ENCODE results near the gene CNOT8. TPM values are rescaled to one million over a fixed set of nuclear protein-coding genes. Genes with fewer than 3 reads are reported as not detected.

Gene CNOT8
- total RNA-seq, 1 donor from 2014 or later: 56.4 TPM

DNA sequence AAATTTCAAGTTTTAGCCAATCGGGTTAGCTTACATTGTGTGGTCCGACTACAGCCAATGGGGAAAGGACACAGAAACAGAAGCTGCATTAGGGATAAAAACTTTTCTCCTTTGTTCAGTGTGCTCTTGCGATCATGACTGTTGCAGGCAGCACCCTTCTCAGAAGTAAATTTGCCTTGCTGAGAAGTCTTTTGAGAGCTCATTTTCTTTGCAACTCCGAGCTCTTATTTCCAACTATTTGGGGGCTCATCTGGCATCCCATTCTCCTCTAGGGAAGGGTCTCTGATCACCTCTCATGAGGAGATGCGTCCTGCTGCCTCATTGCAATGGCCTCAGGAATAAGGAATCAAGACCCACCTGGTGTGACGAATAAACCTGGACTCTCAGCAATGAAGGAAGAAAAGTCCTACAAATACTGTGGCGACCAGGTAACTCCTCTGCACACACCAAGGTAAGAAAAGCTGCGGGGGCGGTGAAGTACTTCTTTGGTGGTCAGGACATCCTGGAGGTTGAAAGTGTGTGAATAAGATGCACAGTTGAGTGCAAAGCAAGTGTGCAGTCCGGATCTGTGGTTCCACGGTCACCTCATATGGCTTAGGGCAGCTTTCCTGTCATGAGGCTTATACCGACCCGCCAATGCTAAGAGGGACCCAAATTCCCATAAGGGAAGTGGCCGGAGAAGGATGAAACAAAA is 20.4 kb downstream of the CNOT8 start:
- H3K4me3 Mint-ChIP-seq (ENCODE audit: low read depth): no peak overlapping the region
- H3K36me3 Mint-ChIP-seq (ENCODE audit: insufficient read depth): peaks cover 52% of the 10 kb centered on the region
- no peaks in the 10 kb centered on the region for H3K27me3 Mint-ChIP-seq
- TF ChIP-seq, protein P1, sequence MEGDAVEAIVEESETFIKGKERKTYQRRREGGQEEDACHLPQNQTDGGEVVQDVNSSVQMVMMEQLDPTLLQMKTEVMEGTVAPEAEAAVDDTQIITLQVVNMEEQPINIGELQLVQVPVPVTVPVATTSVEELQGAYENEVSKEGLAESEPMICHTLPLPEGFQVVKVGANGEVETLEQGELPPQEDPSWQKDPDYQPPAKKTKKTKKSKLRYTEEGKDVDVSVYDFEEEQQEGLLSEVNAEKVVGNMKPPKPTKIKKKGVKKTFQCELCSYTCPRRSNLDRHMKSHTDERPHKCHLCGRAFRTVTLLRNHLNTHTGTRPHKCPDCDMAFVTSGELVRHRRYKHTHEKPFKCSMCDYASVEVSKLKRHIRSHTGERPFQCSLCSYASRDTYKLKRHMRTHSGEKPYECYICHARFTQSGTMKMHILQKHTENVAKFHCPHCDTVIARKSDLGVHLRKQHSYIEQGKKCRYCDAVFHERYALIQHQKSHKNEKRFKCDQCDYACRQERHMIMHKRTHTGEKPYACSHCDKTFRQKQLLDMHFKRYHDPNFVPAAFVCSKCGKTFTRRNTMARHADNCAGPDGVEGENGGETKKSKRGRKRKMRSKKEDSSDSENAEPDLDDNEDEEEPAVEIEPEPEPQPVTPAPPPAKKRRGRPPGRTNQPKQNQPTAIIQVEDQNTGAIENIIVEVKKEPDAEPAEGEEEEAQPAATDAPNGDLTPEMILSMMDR (IDR thresholded peaks at IDR 0.05; ENCODE audit: unreplicated experiment): no peak
- no peaks in the 10 kb centered on the region for H3K4me1 Mint-ChIP-seq (ENCODE audit: low read depth)
- H3K9me3 Mint-ChIP-seq (ENCODE audit: low read depth): peaks cover 6% of the 10 kb centered on the region
- DNase-seq (ENCODE audit: low spot score, unreplicated experiment): no peak
- H3K27ac Mint-ChIP-seq: no peak overlapping the region

DNA sequence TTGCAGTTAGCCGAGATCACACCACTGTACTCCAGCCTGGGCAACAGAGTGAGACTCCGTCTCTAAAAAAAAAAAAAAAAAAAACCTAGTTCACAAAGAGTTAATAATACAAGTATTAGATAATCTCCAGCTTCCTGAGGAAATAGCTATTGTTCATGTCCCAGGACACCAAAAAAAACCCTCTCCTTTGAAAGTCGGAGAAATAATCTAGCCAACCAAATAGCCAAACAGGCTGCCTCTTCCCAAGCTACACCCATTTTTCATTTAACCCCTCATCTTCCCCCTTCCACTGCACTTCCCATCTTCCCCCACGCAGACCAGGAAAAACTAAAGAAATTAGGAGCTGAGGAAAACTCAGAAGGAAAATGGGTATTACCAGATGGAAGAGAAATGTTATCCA is 23.6 kb downstream of the CNOT8 start:
- Mint-ChIP-seq H3K27ac (no peak overlapping the region), H3K4me1 (ENCODE audit: low read depth) (no peaks in the 10 kb centered on the region), H3K27me3 (no peaks in the 10 kb centered on the region), H3K36me3 (ENCODE audit: insufficient read depth) (peaks cover 57% of the 10 kb centered on the region), H3K4me3 (ENCODE audit: low read depth) (no peak overlapping the region), H3K9me3 (ENCODE audit: low read depth) (peaks cover 18% of the 10 kb centered on the region)
- TF ChIP-seq, protein P1 (IDR thresholded peaks at IDR 0.05; ENCODE audit: unreplicated experiment): no peak
- no peak for DNase-seq (ENCODE audit: low spot score, unreplicated experiment)

DNA sequence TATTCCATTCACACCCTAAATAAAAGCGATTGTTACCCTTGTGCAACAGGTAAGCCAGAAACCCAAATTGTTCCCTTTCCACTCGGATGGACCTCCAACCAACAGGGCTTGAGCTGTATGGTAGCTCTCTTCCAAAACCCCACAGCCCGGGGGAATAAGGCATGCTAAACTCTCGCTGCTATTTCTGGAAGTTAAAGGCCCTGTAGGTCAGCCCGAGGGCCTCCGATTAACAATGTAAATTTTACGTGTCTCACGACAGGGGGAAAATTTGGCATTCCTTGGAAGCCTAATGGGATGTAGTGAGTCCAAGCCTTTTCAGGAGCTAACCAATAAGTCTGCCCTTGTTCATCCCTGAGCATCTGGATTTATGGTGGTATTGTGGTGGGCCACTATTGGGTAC is 26.0 kb downstream of the CNOT8 start:
- Mint-ChIP-seq H3K4me1 (ENCODE audit: low read depth) (no peaks in the 10 kb centered on the region), H3K27ac (no peak overlapping the region), H3K36me3 (ENCODE audit: insufficient read depth) (peaks cover 59% of the 10 kb centered on the region), H3K9me3 (ENCODE audit: low read depth) (peaks cover 13% of the 10 kb centered on the region), H3K27me3 (no peaks in the 10 kb centered on the region), H3K4me3 (ENCODE audit: low read depth) (no peak overlapping the region)
- DNase-seq (ENCODE audit: low spot score, unreplicated experiment): no peak
- TF ChIP-seq, protein P1 (IDR thresholded peaks at IDR 0.05; ENCODE audit: unreplicated experiment): no peak

DNA sequence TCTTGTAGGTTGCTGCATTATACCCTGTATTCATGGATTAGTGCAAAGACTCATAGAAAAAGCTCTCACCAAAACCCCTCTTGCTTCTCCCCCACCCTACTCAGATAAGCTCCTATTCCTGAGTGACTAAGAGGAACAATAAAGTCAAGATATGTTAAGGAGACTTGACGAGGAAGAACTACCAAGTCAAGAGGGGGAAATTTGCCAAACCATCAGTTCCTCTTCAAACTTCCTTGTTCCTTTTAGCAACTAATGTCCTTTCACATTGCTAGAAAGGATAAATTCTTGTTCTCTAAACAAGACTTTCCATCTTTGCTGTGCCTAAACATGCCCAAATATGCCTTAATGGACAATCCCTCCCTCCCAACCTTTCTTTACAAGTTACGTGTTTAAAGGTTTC is 27.0 kb downstream of the CNOT8 start:
- Mint-ChIP-seq H3K4me3 (ENCODE audit: low read depth) (no peak overlapping the region), H3K4me1 (ENCODE audit: low read depth) (no peaks in the 10 kb centered on the region), H3K36me3 (ENCODE audit: insufficient read depth) (peaks cover 58% of the 10 kb centered on the region), H3K27ac (no peak overlapping the region), H3K27me3 (no peaks in the 10 kb centered on the region), H3K9me3 (ENCODE audit: low read depth) (peaks cover 13% of the 10 kb centered on the region)
- no peak for DNase-seq (ENCODE audit: low spot score, unreplicated experiment)
- TF ChIP-seq, protein P1 (IDR thresholded peaks at IDR 0.05; ENCODE audit: unreplicated experiment): no peak

DNA sequence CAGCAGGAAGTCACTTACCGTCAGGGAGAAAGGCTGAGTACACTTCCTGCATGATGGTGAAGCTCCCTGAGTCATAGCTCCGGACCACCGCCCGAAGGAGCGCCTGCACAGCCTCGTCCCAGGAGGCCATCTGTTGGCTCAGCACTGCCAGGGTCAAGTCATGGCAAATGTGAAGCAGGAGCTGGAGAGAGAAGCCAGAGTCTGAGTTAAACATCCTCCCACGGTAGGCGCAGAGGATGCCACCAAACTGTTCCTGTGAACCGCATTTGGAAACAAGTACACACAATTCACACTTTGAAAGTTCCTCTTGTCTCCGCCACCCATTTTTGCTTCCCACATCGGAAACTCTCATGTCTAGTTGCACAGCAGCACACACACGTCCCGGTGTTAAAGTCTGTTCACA is 33.9 kb downstream of the CNOT8 start:
- Mint-ChIP-seq H3K9me3 (ENCODE audit: low read depth) (no peaks in the 10 kb centered on the region), H3K4me1 (ENCODE audit: low read depth) (no peaks in the 10 kb centered on the region), H3K27me3 (no peaks in the 10 kb centered on the region), H3K4me3 (ENCODE audit: low read depth) (no peak overlapping the region), H3K36me3 (ENCODE audit: insufficient read depth) (peaks cover 40% of the 10 kb centered on the region), H3K27ac (no peak overlapping the region)
- no peak for DNase-seq (ENCODE audit: low spot score, unreplicated experiment)
- TF ChIP-seq, protein P1 (IDR thresholded peaks at IDR 0.05; ENCODE audit: unreplicated experiment): no peak
